GM18951 (cell line): Measurements from ENCODE around the gene TMCC1.
"Not testable (repeated sequence)": the region's sequence is repeated elsewhere in the genome, so short reads cannot be mapped to it uniquely, and the experiment has no call there.

Experiments
- POLR2A ChIP-seq: IDR thresholded peaks from 4 replicates; pipeline ENCODE4 v1.6.1; 2011; ENCODE audit warnings: mild to moderate bottlenecking; ENCODE audit not compliant: insufficient read length, insufficient read depth; ENCODE audit errors: extremely low read depth
- in situ Hi-C: fragments of 300-500 bp; cut with MboI; formaldehyde crosslinking; loops from one replicate; pipeline ENCODE4 v1.12.0; 2022; ENCODE audit warnings: low sequenced_read_pairs, mixed read lengths, inconsistent platforms; ENCODE audit not compliant: unreplicated experiment

Gene TMCC1

GRCh38 chr3:129657261-129658046, 236.1 kb downstream of the TMCC1 start:
- TF ChIP-seq POLR2A = no peak
- in situ Hi-C loops = no loop called here

GRCh38 chr3:129656659-129657247, 236.8 kb downstream of the TMCC1 start:
- in situ Hi-C loops = no loop called here
- no peak for TF ChIP-seq POLR2A

- in situ Hi-C loops = no loop called here
- TF ChIP-seq POLR2A = no peak
Measured at GRCh38 chr3:129655291-129655700, 238.2 kb downstream of the TMCC1 start.

- in situ Hi-C loops = loop anchor here (5.0 kb wide), 1 partner anchor 168 kb away; no protein-coding TSS in a partner anchor
- TF ChIP-seq POLR2A = no peak
Measured at GRCh38 chr3:129654131-129654530, 239.4 kb downstream of the TMCC1 start.

GRCh38 chr3:129653019-129653418, 240.5 kb downstream of the TMCC1 start:
- TF ChIP-seq POLR2A = no peak
- in situ Hi-C loops = loop anchor here (5.0 kb wide), 1 partner anchor 169 kb away; no protein-coding TSS in a partner anchor

GRCh38 chr3:129651435-129652202, 241.9 kb downstream of the TMCC1 start:
- in situ Hi-C loops = loop anchor here (5.0 kb wide), 1 partner anchor 171 kb away; no protein-coding TSS in a partner anchor
- no peak for TF ChIP-seq POLR2A

GRCh38 chr3:129650256-129650872, 243.1 kb downstream of the TMCC1 start:
- TF ChIP-seq POLR2A = no peak
- in situ Hi-C loops = loop anchor here (5.0 kb wide), 1 partner anchor 172 kb away; no protein-coding TSS in a partner anchor

- in situ Hi-C loops = no loop called here
- no peak for TF ChIP-seq POLR2A
Measured at GRCh38 chr3:129648391-129648790, 245.1 kb downstream of the TMCC1 start.

GRCh38 chr3:129645286-129645685, 248.2 kb downstream of the TMCC1 start:
- no peak for TF ChIP-seq POLR2A
- in situ Hi-C loops = no loop called here

GRCh38 chr3:129644836-129645235, 248.7 kb downstream of the TMCC1 start:
- no peak for TF ChIP-seq POLR2A
- in situ Hi-C loops = no loop called here

- in situ Hi-C loops = not testable (repeated sequence)
Measured at GRCh38 chr3:129641567-129642260, 251.8 kb downstream of the TMCC1 start.

GRCh38 chr3:129640985-129641384, 252.5 kb downstream of the TMCC1 start:
- in situ Hi-C loops = not testable (repeated sequence)
